OCI-M2 (cell line): Measurements from ENCODE around the gene SARNP.
A peak's percentile ranks its signal among the peaks of the same experiment; 100 is the strongest.

Experiments used
- DNase-seq: peaks from one replicate; lab custom pipeline; 2025; ENCODE audit not compliant: unreplicated experiment; lab: John Stamatoyannopoulos, UW

SARNP gene

DNA sequence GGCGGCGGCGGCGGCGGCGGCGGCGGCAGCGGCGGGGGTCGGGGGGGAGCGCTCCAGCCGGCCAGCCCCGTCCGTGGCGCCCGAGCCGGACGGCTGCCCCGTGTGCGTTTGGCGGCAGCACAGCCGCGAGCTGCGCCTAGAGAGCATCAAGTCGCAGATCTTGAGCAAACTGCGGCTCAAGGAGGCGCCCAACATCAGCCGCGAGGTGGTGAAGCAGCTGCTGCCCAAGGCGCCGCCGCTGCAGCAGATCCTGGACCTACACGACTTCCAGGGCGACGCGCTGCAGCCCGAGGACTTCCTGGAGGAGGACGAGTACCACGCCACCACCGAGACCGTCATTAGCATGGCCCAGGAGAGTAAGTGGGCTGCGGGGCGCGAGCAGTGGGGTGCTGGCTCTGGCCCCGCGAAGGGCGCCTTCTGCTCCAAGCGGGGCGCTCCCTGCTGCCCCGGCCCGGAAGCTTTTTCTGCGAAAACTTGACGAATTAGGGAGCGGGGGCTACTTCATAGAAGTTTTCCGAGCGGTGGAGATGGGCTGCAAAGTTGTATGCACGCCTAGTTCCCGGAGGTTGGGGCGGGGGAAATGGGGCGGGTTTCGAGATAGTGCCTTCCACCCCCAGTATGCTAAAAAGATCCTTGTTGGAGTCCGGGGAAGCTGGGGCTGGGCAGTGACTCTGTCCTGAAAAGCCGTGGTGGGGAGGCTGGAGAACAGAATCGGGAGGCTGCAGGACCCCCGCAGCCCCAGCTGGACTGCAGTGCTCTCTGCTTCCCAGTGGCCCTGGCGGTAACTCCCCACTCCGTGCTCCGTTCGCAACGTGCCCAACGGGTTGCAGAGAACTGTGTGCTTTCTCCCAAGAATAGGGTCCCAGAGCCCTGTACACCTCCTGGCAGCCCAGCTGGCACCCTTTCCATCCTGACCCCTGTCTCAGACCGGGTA, 73.9 kb downstream of the SARNP start:
- no peak for DNase-seq

DNA sequence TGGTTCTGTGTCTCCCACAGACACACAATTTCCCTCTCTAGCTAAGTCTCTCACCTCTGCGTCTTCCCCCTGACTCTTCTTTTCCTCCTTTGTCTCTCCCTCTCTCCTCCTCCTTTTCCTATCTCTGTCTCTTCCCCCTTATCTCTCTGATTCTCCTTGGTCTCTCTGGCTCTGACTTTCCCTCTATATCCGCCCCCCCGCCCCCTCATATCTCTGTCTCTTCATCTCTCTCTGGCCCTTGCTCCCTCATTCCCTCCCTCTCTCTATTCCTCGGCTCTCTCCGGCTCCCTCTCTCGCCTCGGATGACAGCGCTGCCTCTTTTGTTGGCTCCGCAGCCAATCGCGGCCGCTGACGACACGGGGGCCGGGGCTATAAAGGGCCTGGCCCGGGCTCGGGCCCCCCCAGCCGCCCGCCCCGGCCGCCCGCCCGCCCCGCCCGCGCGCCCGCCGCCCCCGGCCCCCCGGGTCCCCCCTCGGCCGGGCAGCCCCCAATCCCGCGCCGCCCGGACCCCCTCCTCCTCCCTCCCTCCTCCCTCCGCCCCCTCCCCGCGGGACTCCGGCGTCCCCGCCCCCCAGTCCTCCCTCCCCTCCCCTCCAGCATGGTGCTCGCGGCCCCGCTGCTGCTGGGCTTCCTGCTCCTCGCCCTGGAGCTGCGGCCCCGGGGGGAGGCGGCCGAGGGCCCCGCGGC, 74.7 kb downstream of the SARNP start, which contains the start of gene GDF11:
Gene GDF11, plus strand, starts transcription at position 404 of the 687 bp plus-strand sequence. Its CDS starts 195 bp downstream, at position 599.
- no peak for DNase-seq

DNA sequence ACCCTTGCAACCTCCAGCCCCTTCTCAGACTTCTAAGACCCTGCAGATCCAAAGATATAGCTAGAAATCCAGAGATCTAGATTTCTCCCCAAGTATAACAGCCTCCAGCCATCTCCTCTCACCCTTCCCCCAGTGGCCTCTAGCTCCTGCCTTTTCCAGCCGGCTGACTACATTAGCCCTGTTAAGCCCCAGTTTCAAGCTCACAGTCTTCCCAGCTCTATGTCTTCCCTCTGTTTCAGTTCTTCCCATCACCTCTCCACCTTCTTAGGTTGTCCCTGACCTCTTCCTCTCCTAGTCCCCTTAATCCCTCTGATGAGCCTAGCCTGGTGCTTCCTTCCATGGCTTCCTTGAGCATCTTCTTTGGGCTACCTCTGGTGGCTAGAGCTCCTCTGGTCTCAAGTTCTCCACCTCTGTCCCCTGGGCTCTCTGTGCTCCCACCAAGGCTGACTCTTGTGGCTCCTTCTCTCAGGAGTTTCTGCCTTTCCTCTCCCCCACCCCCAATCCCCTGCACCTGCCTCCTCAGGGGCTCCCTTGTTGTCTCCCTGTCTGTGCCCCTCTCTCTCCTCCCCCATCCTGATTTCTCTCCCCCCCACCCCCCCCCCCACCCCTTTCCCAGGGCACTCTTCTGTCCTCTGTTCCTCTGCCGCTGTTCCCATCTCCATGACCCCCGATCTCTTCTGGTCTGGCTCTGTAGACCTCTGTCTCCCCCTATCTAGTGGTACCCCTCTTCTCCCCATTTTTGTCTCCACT, 75.4 kb downstream of the SARNP start:
- no peak for DNase-seq

DNA sequence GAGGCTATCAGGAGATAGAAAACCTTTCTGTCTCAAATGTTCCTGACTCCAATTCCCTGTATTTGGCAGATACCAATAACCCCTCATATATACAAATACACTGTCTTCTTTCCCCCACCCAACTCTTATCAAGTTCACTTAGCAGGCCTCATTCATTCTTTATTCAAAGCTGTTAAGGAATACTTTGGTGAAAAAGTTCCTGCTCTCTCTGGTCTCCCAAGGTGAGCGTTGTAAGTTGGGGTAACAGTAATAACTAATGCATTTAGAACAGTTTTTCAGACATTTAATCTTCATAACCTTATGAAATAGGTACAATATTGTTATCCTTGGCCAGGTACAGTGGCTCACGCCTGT, 78.5 kb downstream of the SARNP start:
- no peak for DNase-seq

DNA sequence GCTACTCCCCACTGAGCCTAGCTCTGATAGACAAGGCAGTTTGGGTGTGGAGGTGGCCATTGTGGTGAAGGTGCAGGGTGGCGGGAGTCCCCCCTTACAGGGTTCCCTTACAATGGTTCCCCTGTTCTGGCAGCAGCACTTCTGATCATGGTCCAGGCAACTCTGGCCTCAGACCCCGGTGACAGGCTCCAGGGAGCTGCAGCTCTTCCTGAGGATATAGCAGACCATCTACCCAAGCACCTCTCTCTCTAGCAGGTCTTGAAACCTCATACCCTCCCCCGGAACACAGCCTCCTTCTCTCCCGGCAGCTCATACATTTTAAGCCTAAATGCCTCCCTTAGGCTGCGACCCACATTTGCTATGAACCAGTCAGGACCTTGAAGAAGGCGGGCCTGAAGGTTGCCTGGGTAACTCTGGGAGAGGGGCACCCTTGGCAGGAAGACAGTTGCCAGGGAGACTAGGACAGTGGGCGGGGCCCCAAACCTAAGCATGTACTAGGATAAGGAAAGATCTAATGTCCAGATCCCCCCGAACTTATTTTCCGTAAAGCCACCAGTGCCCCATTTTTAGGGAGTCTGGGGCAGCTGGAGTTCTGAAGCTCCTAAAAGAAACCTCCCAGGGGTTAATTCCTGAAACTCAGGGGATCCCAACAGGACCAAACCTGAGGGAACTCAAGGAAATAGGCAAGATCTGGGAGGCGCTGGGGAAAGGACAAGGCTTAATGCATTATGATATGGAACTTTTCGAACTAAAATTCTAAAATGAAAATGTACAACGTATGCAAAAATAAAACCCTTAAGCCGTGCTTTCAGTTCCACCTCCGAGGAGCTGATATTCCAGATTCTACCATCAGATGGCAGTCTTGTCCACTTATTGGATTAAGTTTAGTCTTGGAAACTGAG, 79.2 kb downstream of the SARNP start:
- peak; percentile 55 for DNase-seq

DNA sequence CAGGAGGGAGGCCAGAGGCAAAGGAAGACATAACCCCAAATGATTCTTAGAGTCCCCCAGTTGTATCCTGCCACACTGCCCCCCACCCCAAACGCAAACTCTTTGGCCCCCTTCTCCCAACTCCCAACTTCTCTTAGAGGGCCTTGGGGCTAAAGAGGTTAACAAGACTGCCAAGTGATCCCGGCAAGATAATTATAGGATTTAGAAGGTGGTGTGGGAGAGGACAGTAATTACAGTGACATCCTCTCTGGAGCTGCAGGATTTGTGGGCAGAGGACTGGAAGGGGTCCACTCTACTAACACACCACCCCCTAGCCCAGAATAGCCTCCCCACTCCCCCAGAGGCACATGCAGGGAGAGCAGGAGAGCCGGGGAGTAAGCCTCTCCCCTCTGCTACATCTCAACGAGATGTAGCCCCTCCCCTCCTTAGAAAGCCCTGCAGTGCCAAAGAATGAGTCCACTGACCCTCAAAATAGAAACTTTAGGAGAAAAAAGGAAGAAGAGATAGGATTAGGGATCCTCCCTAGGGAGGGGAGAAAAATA, 79.9 kb downstream of the SARNP start:
- DNase-seq, result no peak

DNA sequence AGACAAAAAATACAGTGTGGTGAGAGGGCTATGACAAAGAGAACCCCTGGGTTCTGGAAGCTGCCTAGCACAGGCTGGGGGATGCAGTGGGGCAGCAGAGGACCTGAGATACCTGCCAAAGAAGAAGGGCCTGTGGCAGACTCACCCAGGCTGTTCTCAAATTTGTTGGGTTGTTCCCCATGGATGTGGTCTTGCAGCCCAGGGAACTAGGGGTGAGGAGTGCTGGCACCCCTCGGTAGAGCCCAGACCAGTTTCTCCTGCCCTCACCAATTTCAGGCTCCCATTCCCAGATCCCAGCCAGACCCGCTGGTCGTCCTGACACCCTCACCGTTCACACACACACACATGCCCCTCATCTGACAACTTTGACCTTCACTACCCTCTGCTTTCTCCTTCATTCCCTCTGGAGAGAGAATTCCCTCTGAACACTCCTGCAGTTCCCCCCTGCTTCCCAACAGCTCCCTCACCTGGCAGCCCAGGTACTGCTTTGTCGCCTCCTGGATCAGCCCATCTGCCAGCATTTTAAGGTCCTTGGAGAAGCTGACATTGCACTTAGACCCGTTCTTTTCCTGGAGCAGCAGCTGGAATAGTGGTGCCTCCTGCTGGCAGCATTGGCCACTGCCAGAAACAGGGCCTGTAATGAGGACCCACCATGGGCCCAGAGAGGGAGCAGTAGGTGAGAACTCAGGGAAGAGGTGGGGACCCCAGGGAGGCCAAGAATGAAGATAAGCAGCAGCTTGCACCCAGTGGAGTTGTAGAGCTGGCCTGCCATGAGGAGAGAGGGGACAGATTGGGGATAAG, 80.5 kb downstream of the SARNP start:
- DNase-seq, result peak; percentile 17

DNA sequence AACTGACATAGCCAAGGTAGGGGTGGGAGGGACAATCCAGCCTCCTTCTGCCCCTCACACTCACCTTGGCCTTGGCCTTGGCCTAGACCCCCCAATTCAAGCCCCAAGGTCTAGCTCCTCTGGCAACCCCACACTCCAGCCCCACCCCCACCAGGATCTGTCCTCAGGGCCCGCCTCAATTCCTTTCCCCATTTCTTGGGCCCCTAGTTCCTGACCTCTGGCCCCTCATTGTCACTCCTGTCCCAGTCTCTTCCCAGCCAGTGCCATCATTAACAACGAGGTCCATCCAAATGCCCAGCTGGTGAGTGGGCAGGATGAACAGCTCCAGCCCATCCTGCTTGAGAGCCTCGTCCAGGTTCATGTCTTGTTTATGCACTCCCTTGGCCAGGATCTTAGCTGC, 81.4 kb downstream of the SARNP start:
- no peak for DNase-seq

DNA sequence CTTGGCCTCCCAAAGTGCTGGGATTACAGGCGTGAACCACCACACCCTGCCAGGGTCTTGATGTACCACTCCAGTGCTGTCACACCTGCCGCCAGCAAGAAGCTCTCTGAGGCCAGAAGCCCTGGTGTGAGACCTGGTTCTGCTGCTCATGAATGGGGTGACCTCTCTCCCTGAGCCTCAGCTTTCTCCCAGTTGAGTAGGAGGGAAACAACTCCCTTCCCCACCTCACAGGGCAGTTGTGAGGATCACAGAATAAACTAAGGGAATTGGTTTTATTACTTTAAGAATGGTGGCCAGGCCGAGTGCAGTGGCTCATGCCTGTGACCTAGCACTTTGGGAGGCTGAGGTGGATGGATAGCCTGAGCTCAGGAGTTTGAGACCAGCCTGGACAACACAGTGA, 82.9 kb downstream of the SARNP start:
- no peak for DNase-seq

DNA sequence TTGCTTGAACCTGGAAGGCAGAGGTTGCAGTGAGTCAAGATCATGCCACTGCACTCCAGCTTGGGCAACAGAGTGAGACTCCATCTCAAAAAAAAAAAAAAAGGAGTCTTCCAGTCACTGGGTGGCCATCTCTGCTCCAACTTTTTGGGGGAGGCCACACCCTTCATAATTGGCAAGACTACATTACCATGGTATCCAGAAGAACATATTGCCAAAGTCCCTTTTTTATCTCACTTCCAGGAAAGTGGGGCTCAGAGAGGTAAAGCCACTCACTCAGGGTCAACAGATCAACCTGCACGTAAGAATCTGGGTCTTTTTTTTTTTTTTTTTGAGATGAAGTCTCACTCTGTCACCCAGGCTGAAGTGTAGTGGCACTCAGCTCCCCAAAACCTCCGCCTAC, 83.7 kb downstream of the SARNP start:
- no peak for DNase-seq

DNA sequence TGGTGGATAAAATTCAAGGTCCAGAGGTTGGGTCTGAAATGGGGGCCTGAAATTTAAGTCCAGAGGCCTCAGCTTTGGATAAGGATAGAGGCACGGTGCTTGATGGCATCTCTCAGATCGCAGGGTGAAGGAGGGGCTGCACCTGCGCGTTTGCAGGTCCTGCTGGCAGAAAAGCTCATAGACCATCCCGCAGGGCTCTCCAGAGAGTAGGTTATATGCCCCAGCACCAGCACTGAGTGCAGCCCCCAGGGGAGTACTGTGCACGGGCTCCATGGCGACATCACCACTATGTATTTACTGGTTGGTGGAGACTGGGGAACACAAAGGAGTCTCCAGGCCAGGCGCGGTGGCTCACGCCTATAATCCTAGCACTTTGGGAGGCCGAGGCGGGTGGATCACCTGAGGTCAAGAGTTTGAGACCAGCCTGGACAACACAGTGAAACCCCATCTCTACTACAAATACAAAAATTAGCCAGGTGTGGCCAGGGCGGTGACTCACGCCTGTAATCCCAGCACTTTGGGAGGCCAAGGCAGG, 84.4 kb downstream of the SARNP start:
- no peak for DNase-seq

DNA sequence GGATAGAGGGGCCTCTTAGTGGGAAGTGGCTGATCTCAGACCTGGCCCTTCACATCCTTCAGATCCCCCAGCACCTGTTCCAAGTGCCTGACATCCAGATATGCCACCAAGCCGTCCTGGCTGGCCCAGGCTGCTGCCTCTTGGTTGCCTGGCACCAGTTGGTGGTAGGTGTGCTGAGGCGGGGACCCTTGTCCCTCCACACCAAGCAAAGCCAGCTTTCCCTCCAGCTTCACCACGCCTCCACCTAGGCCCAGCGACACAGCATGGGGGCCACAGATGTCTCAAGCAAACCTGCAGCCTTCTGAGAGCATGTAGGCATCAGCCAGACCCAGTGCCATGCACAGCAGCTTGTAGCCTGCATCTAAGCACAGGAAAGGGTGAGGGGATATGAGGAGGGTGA, 85.2 kb downstream of the SARNP start:
- no peak for DNase-seq

DNA sequence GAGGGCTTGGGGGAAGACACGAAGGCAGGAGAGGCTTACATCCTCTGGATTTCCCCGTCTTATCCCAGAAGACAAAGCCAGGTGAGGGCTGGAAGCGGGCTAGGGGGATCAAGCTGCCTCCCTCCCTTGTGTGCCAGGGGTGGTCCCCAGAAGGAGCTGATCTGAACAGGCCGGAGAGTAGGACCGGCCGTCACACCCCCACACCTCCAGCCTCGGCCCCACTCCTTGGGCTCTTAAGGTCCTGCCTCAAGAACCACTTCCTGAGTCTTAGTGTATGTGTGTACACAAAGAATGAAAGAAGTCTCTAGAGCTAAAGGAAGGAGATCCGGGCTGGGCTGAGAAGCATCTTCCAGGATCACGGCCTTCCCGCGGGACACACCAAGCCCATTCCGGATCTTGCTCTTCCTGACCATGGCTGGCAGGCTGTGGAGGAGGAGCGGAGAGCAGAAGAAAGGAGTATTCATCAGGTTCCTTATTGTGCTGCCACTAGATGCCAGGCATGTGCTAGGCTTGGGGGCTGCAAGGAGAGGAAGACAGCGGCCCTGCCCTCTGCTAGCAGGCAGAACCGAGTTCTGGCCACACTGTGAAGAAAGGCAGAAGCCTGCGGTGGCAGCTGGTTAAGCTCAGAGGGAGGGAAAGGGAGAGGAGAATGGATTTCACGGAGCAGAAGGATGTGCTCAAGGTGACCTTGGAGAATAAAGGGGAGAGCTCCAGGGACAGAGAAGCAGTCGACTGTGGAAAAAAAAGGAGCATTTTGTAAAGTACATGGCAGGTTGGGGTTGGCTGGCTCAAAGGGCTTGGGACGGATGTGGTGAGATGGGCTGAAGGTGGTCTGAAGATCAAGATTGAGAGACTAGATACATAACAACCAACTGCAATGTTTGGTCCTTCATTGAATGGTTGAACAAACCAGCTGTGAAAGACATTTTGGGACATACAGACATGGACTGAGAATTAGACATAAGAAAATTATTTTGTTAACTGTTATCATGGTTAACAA, 87.4 kb downstream of the SARNP start:
- DNase-seq, result no peak

DNA sequence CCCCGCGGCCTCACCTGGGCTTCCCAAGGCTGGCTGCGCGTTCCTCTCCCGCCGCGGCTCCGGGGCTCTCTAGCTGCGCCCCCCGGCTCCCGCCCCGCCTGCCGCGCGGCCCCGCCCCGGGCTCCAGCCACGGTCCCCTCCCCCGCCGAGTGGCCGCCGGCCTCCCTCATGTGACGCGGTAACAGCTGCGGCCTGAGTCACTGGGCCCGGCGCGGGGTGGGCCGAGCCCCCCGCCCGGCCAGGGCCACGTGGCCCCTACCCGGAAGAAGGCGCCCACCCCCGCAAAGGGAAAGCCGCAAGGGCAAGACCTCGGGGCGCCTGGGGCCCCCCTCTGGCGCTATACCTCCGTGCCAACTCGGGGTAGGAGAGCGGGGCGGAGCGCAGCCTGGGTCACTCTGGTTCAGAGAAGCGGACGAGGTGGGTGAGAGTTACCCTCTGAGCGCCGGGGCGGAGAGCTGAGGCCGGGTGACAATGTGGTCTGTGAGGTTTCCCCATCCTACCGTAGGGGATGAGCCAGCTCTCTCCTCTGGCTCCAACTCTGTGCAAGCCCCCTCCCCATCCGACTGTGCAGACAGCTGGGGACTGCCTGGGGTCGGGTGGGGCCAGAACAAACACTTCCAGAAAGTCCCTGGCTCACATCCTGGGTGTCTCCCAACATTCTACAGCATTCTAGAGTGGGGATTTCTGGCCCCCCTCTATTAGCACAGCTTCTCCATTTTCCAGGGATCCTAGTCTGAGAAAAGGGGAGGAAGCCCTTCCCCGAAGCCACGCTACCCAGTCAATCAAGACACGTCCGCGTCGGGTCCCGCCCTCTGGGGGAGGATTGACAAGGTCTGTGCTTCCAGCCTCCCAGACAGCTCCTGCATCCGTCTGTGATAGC, 88.3 kb downstream of the SARNP start, which contains the start of gene CD63:
Gene CD63, minus strand, starts transcription at position 71 of the 880 bp plus-strand sequence. CDS start 668 bp downstream, outside the sequence.
- peak; percentile 67 for DNase-seq

DNA sequence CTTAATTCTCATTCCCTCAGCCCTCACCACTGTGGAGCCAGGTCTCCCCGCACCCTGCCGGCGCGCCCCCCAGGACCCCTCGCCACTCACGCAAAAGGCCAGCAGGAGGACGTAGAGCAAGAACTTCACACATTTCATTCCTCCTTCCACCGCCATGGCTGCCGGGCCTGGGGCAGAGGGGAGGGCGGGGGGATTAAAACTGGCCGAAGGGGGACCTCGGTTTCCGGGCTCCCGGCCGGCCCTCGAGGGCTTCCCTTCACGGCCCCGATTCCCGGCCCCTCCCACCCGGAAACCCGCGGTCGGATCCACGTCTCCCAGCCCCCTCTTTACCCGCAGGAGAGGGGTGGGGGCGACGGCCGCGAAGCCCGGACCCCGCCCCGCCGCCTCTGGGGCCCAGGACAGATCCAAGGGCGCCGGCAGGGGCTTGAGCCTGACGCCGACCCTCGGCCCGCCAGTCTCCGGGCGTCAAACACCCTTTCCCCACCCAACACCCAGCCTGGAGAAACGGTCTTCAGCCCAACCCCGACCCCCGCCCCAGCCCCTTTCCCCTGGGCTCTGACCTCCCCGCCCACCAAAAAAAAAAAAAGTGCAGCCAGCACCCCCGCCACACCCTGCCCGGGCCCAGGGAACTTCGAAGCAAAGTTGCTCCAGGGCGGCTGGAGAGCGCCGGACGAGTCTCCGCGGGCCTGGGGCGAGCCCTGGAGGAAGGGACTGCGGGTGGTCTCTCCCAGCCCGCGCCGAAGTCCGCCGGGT, 89.2 kb downstream of the SARNP start:
- no peak for DNase-seq

DNA sequence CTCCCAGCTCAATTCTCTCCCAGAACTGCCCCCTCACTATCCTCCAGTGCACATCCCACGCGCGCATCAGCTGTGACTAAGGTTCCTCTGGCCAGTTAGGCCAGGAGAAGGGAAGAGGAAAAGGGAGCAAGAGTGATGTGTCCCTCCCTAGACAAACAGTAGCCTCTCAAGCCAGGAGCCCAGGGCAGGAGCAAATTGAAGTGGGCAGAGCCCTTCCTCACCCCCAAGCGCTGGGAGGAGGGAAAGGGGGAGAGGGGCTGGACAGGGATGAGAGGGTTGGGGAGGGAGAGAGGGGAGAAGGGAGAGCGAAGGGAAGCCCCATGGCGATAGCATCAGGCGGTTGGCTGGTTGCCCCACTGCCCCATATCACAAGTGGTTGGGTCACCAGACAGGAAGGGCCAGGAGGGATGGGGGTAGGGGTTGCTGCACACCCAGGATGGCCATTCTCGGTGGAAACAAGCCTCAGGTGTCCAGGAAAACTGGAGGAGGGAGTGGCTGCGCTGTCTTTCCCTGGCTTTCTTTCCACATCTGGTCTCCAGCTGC, 89.8 kb downstream of the SARNP start:
- DNase-seq, result no peak
